Kidney epithelial cell (primary cell): ENCODE measurements around the gene CAMTA2. TPM values are rescaled to one million over a fixed set of nuclear protein-coding genes. Genes with fewer than 3 reads are reported as not detected.

Experiments
- DNase-seq: peaks from one replicate; pipeline ENCODE4 v3.0.0-alpha.2; 2010; ENCODE audit warnings: low read depth
- H3K27me3 ChIP-seq: 2 replicates; pipeline ENCODE4 v1.6.0; 2011; ENCODE audit warnings: low read length; ENCODE audit not compliant: control insufficient read depth, insufficient read depth
- H3K36me3 ChIP-seq: 2 replicates; pipeline ENCODE4 v1.5.1; 2011; ENCODE audit warnings: low read length; ENCODE audit not compliant: control insufficient read depth, insufficient read depth
- H3K4me3 ChIP-seq: 2 replicates; pipeline ENCODE4 v1.5.1; 2011; ENCODE audit warnings: low read depth, mild to moderate bottlenecking, control low read depth, low read length
- total RNA-seq: library from RNA; depleted of rRNA; stranded (reverse); fragments of >200 nt; gene quantifications from 2 replicates; pipeline ENCODE4 v1.2.3, GENCODE V29; 2015
- TF ChIP-seq, protein P1 (sequence below): IDR thresholded peaks from 2 replicates; pipeline ENCODE4 v1.5.1; 2011; ENCODE audit warnings: mild to moderate bottlenecking, moderate library complexity, low read length, control low read depth, inconsistent platforms; ENCODE audit not compliant: insufficient read depth, poor library complexity, severe bottlenecking

CAMTA2 gene
- total RNA-seq, 1 donor from 2014 or later: 47.7 TPM

DNA sequence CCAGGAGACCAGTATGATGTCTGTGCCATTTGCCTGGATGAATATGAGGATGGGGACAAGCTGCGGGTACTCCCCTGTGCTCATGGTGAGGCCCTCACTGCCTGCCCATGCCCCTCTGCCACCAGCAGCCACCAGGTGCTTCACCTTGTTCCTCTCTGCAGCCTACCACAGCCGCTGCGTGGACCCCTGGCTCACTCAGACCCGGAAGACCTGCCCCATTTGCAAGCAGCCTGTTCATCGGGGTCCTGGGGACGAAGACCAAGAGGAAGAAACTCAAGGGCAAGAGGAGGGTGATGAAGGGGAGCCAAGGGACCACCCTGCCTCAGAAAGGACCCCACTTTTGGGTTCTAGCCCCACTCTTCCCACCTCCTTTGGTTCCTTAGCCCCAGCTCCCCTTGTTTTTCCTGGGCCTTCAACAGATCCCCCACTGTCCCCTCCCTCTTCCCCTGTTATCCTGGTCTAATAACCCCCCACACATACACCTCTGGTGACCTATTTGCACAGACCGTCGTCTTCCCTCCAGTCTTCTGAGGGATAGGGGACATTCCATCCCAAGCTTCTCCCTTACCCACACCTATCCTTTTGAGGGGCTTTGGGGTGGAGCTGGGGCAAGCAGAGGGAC, 42.8 kb downstream of the CAMTA2 start:
- Histone ChIP-seq H3K4me3 (no peak overlapping the region), H3K36me3 (peaks cover 1% of the 10 kb centered on the region), H3K27me3 (no peaks in the 10 kb centered on the region)
- no peak for DNase-seq
- TF ChIP-seq, protein P1, sequence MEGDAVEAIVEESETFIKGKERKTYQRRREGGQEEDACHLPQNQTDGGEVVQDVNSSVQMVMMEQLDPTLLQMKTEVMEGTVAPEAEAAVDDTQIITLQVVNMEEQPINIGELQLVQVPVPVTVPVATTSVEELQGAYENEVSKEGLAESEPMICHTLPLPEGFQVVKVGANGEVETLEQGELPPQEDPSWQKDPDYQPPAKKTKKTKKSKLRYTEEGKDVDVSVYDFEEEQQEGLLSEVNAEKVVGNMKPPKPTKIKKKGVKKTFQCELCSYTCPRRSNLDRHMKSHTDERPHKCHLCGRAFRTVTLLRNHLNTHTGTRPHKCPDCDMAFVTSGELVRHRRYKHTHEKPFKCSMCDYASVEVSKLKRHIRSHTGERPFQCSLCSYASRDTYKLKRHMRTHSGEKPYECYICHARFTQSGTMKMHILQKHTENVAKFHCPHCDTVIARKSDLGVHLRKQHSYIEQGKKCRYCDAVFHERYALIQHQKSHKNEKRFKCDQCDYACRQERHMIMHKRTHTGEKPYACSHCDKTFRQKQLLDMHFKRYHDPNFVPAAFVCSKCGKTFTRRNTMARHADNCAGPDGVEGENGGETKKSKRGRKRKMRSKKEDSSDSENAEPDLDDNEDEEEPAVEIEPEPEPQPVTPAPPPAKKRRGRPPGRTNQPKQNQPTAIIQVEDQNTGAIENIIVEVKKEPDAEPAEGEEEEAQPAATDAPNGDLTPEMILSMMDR: no peak

- Histone ChIP-seq H3K4me3 (no peak overlapping the region), H3K36me3 (peaks cover 1% of the 10 kb centered on the region), H3K27me3 (no peaks in the 10 kb centered on the region)
- no peak for DNase-seq
- TF ChIP-seq, protein P1: no peak
These were observed 43.3 kb downstream of the CAMTA2 start for GRCh38 chr17:4944163-4944553.

DNA sequence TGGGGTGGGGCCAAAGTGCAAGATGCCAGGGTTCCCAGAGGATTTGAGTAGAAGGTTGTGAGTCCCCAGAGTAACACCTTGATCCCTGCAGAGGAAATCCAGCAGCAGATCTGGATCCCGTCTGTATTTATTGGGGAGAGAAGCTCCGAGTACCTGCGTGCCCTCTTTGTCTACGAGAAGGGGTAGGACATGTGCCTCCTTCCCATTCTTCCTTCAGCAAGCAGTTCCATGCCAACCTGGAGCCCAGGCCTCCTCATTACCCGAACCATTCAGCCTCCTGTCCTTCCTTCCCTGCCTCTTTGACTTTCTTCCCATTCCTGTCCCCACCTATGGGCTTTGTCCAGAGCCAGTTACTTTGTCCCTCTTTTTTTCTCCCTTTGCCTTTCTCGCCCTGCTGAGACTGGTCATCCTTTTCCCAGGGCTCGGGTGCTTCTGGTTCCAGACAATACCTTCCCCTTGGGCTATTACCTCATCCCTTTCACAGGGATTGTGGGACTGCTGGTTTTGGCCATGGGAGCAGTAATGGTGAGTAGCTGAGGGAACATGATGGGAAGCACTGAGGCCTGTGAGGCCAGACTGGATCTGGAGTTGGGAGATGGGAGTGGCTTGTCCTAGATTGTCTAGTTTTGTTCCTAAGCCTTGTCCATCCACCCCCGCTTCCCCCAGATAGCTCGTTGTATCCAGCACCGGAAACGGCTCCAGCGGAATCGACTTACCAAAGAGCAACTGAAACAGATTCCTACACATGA, 44.5 kb downstream of the CAMTA2 start:
- TF ChIP-seq, protein P1: no peak
- DNase-seq: no peak
- peaks cover 1% of the 10 kb centered on the region for H3K36me3 ChIP-seq

DNA sequence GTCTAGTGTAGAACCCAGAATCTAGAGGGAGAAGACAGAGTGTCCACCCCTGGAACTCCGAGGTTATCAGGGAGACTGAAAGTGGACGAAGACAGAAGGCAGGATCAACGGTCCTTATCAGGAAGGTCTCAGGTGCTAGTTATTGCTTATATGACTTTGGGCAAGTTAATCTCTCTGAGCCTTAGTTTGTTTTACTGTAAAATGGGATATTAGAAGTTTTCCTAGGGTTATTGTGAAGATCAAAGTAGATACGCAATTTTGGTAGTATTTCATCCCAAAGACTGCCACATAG, 46.2 kb downstream of the CAMTA2 start:
- DNase-seq: no peak
- peak overlapping the region; percentile 92 for H3K4me3 ChIP-seq
- peaks cover 1% of the 10 kb centered on the region for H3K36me3 ChIP-seq
- H3K27me3 ChIP-seq: no peaks in the 10 kb centered on the region
- TF ChIP-seq, protein P1: no peak

More for the DNA sequence above, 44.5 kb downstream of the CAMTA2 start:
- Histone ChIP-seq H3K4me3 (no peak overlapping the region), H3K27me3 (no peaks in the 10 kb centered on the region)

DNA sequence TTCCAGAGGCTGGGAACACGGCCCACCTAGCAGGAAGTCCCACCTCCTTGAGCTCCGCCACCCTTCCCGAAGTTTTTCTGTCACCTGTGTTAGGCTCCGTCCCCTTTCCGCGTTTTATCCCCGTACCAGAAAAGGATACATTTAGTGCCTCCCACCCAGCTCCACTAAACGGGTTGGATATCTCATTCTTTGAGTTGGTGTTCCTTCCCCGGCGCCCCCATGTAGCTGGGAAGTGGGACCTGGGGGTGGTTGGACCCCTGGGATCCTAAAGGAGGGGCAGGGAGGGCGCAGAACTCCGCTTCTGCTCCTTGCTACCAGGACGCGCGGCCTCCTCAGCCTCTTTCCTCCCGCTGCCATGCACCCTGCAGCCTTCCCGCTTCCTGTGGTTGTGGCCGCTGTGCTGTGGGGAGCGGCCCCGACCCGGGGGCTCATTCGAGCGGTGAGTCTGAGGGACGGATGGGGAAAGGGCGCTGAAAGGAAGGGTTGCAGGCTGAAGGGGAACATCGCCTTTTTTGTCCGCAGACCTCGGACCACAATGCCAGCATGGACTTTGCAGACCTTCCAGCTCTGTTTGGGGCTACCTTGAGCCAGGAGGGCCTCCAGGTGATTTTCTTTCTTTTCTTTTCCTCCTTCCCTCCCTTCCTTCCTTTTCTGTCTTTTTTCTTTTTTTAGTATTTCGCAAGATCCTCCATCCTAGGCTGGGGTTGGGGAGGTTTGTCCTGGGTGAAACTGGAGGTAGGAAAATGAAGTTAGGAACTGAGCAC, 46.7 kb downstream of the CAMTA2 start:
- TF ChIP-seq, protein P1: no peak
- Histone ChIP-seq H3K36me3 (peaks cover 1% of the 10 kb centered on the region), H3K4me3 (peak overlapping the region; percentile 92), H3K27me3 (no peaks in the 10 kb centered on the region)
- no peak for DNase-seq
